Measurements from ENCODE around the gene SNRK. TPM values are rescaled to one million over a fixed set of nuclear protein-coding genes. Genes with fewer than 3 reads are reported as not detected.
"Not testable (repeated sequence)": the region's sequence is repeated elsewhere in the genome, so short reads cannot be mapped to it uniquely, and the experiment has no call there.

The SNRK gene
- total RNA-seq, 1 experiment from 2014 or later = 12.7 TPM

- H3K9me2 ChIP-seq (ENCODE audit: insufficient read depth) = no peaks in the 10 kb centered on the region
- H3K27ac ChIP-seq (ENCODE audit: low read depth, low read length) = no peak overlapping the region
- H2AFZ ChIP-seq (ENCODE audit: low read depth, low read length, poor library complexity, severe bottlenecking) = no peak overlapping the region
- no peaks in the 10 kb centered on the region for H3K79me2 ChIP-seq (ENCODE audit: insufficient read depth, low read length)
- no peak overlapping the region for H3K4me2 ChIP-seq (ENCODE audit: low read length)
- no peaks in the 10 kb centered on the region for H4K20me1 ChIP-seq (ENCODE audit: insufficient read depth)
- ChIA-PET RAD21 (ENCODE audit: low non-redundant PET in 1 of 2, low total read pairs in 2 of 2, uncharacterized antibody in 2 of 2, unreplicated experiment in 2 of 2) (no interaction called here), POLR2A (no interaction called here), CTCF (no interaction called here)
- TF ChIP-seq EZH2 (IDR thresholded peaks at IDR 0.05) = no peak
- TF ChIP-seq POLR2A (IDR thresholded peaks at IDR 0.05; ENCODE audit: borderline replicate concordance, extremely low read depth, insufficient read depth, insufficient read length) = no peak
- no peak for TF ChIP-seq SP1 (IDR thresholded peaks at IDR 0.05; ENCODE audit: low read depth)
- TF ChIP-seq RAD21 (IDR thresholded peaks at IDR 0.05; ENCODE audit: low read depth) = no peak
- TF ChIP-seq ATF3 (IDR thresholded peaks at IDR 0.05) = no peak
- no peak for TF ChIP-seq CEBPB (IDR thresholded peaks at IDR 0.05; ENCODE audit: low read depth)
- TF ChIP-seq SIN3A (IDR thresholded peaks at IDR 0.05; ENCODE audit: low read depth) = no peak
- no peak for TF ChIP-seq ZBTB33 (IDR thresholded peaks at IDR 0.05; ENCODE audit: extremely low read depth, insufficient replicate concordance, low read length)
- no peak for TF ChIP-seq EZH2phosphoT487 (IDR thresholded peaks at IDR 0.05; ENCODE audit: borderline replicate concordance)
- TF ChIP-seq EGR1 (IDR thresholded peaks at IDR 0.05; ENCODE audit: low read depth) = no peak
- no peak for TF ChIP-seq YY1 (IDR thresholded peaks at IDR 0.05; ENCODE audit: extremely low read depth, insufficient replicate concordance, low read depth, low read length)
- TF ChIP-seq FOSL1 (IDR thresholded peaks at IDR 0.05; ENCODE audit: low read depth) = no peak
- BruUV-seq (replicated peaks) = no TSS peak
- no peaks in the 10 kb centered on the region for H3K4me1 ChIP-seq (ENCODE audit: control insufficient read depth in 1 of 2, insufficient read depth in 2 of 2, low read length in 2 of 2)
- 0 out of 4 replicates have a peak, but pooled peaks cover 0 to 5% of the 10 kb centered on the region in 2 experiments for H3K36me3 ChIP-seq (ENCODE audit: control insufficient read depth in 1 of 2, insufficient read depth in 2 of 2, low read length in 2 of 2)
- intact Hi-C loops (cut with micrococcal nuclease) = no loop called here
- no peaks in the 10 kb centered on the region for H3K27me3 ChIP-seq (ENCODE audit: insufficient read depth, low read length)
- DNase-seq (ENCODE audit: low read depth, low spot score) (no peak), ATAC-seq (no peak)
- H3K9me3 ChIP-seq (ENCODE audit: control insufficient read depth in 1 of 2, insufficient read depth in 1 of 2, low read depth in 1 of 2, low read length in 2 of 2) = peaks cover 8 to 14% of the 10 kb centered on the region in 2 experiments; a peak in 3 of 4 replicates
- no peak overlapping the region for H3K9ac ChIP-seq (ENCODE audit: low read length)
- H3K4me3 ChIP-seq (replicated peaks in 1 of 2; ENCODE audit: low read depth in 1 of 2, low read length in 2 of 2) = no peak overlapping the region
Observed at GRCh38 chr3:43353923-43354670, 67.8 kb downstream of the SNRK start.

GRCh38 chr3:43356033-43356432 lies 69.7 kb downstream of the SNRK start:
- DNase-seq (ENCODE audit: low read depth, low spot score); H3K4me1 ChIP-seq (ENCODE audit: control insufficient read depth in 1 of 2, insufficient read depth in 2 of 2, low read length in 2 of 2); BruUV-seq (replicated peaks); ATAC-seq; intact Hi-C loops (cut with micrococcal nuclease); H3K4me3 ChIP-seq (replicated peaks in 1 of 2; ENCODE audit: low read depth in 1 of 2, low read length in 2 of 2); H3K79me2 ChIP-seq (ENCODE audit: insufficient read depth, low read length); H3K27me3 ChIP-seq (ENCODE audit: insufficient read depth, low read length); H3K4me2 ChIP-seq (ENCODE audit: low read length); H4K20me1 ChIP-seq (ENCODE audit: insufficient read depth); CTCF ChIA-PET; H3K9me2 ChIP-seq (ENCODE audit: insufficient read depth); RAD21 ChIA-PET (ENCODE audit: low non-redundant PET in 1 of 2, low total read pairs in 2 of 2, uncharacterized antibody in 2 of 2, unreplicated experiment in 2 of 2); H3K27ac ChIP-seq (ENCODE audit: low read depth, low read length); H2AFZ ChIP-seq (ENCODE audit: low read depth, low read length, poor library complexity, severe bottlenecking); H3K9ac ChIP-seq (ENCODE audit: low read length); POLR2A ChIA-PET; H3K36me3 ChIP-seq (ENCODE audit: control insufficient read depth in 1 of 2, insufficient read depth in 2 of 2, low read length in 2 of 2): not testable (repeated sequence)
- H3K9me3 ChIP-seq (ENCODE audit: control insufficient read depth in 1 of 2, insufficient read depth in 1 of 2, low read depth in 1 of 2, low read length in 2 of 2) = peaks cover 8 to 14% of the 10 kb centered on the region in 2 experiments; a peak in 3 of 4 replicates

Measured in HCT116 (cell line).